Activated B cell treated with CpG ODN at 0.5 μM for 24 hours (primary cell): ENCODE measurements around the gene SEC11A. TPM values are rescaled to one million over a fixed set of nuclear protein-coding genes. Genes with fewer than 3 reads are reported as not detected.
"Not testable (repeated sequence)": the region's sequence is repeated elsewhere in the genome, so short reads cannot be mapped to it uniquely, and the experiment has no call there.

Experiments used
- ATAC-seq: fragments of 200-7000 bp; cut with Tn5 transposase; one replicate; pipeline ENCODE4 v1.10.0; 2021; ENCODE audit warnings: low read depth, mild to moderate bottlenecking, moderate library complexity
- CTCF ChIA-PET: fragments of 350-600 bp; sonication (Branson Sonifier 250); formaldehyde crosslinking; loops from one replicate; lab custom pipeline; 2021; ENCODE audit warnings: antibody characterized with exemption; lab: Charles Lee
- POLR2A ChIA-PET: fragments of 350-600 bp; sonication (Branson Sonifier 250); formaldehyde crosslinking; loops from one replicate; lab custom pipeline; 2021; ENCODE audit warnings: antibody characterized with exemption; lab: Charles Lee
- DNase-seq: peaks from one replicate; pipeline ENCODE4 v3.0.0; 2022
- H3K27ac Mint-ChIP-seq: one replicate; pipeline ENCODE4 v1.8.0; 2020; ENCODE audit warnings: mixed read lengths
- H3K27me3 Mint-ChIP-seq: one replicate; pipeline ENCODE4 v1.8.0; 2021; ENCODE audit warnings: mixed read lengths
- H3K36me3 Mint-ChIP-seq: one replicate; pipeline ENCODE4 v1.8.0; 2021; ENCODE audit warnings: low read depth, mixed read lengths
- H3K4me1 Mint-ChIP-seq: one replicate; pipeline ENCODE4 v1.8.0; 2021; ENCODE audit warnings: mixed read lengths
- H3K4me3 Mint-ChIP-seq: one replicate; pipeline ENCODE4 v1.8.0; 2020; ENCODE audit warnings: mild to moderate bottlenecking, mixed read lengths
- H3K9me3 Mint-ChIP-seq: one replicate; pipeline ENCODE4 v1.8.0; 2020; ENCODE audit warnings: mixed read lengths
- CTCF ChIP-seq: fragments of 200-600 bp; IDR thresholded peaks from one replicate; pipeline ENCODE4 v1.8.0; 2022; ENCODE audit warnings: antibody characterized with exemption, mild to moderate bottlenecking
- intact Hi-C: fragments of 100-400 bp; cut with micrococcal nuclease; formaldehyde crosslinking; loops from one replicate; pipeline ENCODE4 v1.15.1; 2024
- total RNA-seq: library from RNA; stranded (reverse); gene quantifications from 2 replicates; pipeline ENCODE4 v1.2.3, GENCODE V29; 2022

The SEC11A gene
- total RNA-seq, 1 donor from 2014 or later, result 68.9 TPM

DNA sequence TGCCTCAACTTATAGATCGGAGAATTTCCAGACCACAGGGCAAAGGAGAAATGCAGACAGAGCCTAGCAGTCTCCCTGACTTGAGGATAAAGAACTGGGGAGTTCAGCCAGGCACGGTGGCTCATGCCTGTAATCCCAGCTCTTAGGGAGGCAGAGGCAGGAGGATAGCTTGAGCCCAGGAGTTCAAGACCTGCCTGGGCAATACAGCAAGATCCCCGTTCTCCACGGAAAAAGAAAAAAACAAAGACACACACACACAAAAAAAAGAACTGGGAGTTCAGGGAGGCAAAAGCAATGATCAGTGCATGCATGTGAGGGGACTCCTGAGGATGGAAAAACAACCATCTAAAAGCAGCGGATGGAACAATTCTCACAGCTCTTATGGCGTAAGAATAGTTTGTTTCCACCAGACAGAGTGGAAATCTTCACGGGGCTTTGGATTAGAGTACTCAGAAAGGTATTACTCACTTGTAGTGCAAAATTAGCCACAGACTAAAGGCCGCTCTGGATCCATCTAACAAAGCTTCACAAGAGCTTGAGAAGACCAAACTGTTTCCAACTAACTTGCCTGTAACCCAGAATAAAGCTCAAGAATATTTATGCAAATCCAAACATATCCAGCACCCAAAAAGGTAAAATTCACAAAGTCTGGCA, 16.3 kb downstream of the SEC11A start:
- ChIA-PET CTCF (no interaction called here), POLR2A (no interaction called here)
- ATAC-seq (no peak), DNase-seq (no peak)
- intact Hi-C loops, result no loop called here
- TF ChIP-seq CTCF, result no peak
- no peak overlapping the region for H3K4me3 Mint-ChIP-seq
- H3K9me3 Mint-ChIP-seq, result no peaks in the 10 kb centered on the region
- H3K4me1 Mint-ChIP-seq, result peaks cover 60% of the 10 kb centered on the region
- H3K36me3 Mint-ChIP-seq, result peaks cover 19% of the 10 kb centered on the region
- no peaks in the 10 kb centered on the region for H3K27me3 Mint-ChIP-seq
- H3K27ac Mint-ChIP-seq, result no peak overlapping the region

GRCh38 chr15:84697236-84697990, 18.5 kb downstream of the SEC11A start:
- intact Hi-C loops, result no loop called here
- no peak for TF ChIP-seq CTCF
- Mint-ChIP-seq H3K27me3 (no peaks in the 10 kb centered on the region), H3K4me1 (peaks cover 43% of the 10 kb centered on the region), H3K4me3 (no peak overlapping the region), H3K36me3 (peaks cover 11% of the 10 kb centered on the region), H3K9me3 (no peaks in the 10 kb centered on the region), H3K27ac (peak overlapping the region; percentile 26)
- DNase-seq (no peak), ATAC-seq (no peak)
- CTCF ChIA-PET, result no interaction called here
- POLR2A ChIA-PET, result interaction anchor here (0.7 kb wide), 2 partner anchors 36 to 622 kb away, joined by 3 to 7 read pairs; no protein-coding TSS in a partner anchor

GRCh38 chr15:84696757-84697156, 19.2 kb downstream of the SEC11A start:
- H3K36me3 Mint-ChIP-seq, result peaks cover 11% of the 10 kb centered on the region
- ChIA-PET CTCF (no interaction called here), POLR2A (interaction anchor here (0.7 kb wide), 1 partner anchor 622 kb away, joined by 3 read pairs; no protein-coding TSS in a partner anchor)
- no peaks in the 10 kb centered on the region for H3K27me3 Mint-ChIP-seq
- DNase-seq (no peak), ATAC-seq (no peak)
- no peaks in the 10 kb centered on the region for H3K9me3 Mint-ChIP-seq
- no peak for TF ChIP-seq CTCF
- peaks cover 46% of the 10 kb centered on the region for H3K4me1 Mint-ChIP-seq
- H3K27ac Mint-ChIP-seq, result no peak overlapping the region
- intact Hi-C loops, result no loop called here
- no peak overlapping the region for H3K4me3 Mint-ChIP-seq

DNA sequence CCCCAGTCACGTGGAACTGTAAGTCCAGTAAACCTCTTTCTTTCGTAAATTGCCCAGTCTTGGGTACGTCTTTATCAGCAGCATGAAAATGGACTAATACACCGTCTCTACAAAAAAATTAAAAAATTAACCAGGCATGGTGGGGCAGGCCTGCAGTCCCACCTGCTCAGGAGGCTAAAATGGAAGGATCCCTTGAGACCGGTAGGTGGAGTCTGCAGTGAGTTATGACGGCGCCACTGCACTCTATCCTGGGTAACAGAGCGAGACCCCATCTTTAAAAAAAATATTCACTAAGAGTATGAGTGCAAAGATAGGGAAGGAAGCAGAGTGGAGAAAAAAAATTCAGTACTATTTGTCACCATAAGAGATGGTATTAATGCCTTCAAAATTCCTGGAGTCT, 25.6 kb downstream of the SEC11A start:
- peak overlapping the region; percentile 85 for H3K27ac Mint-ChIP-seq
- ATAC-seq (peak; percentile 76), DNase-seq (no peak)
- ChIA-PET CTCF (no interaction called here), POLR2A (no interaction called here)
- H3K4me3 Mint-ChIP-seq, result peak overlapping the region; percentile 41
- peaks cover 52% of the 10 kb centered on the region for H3K4me1 Mint-ChIP-seq
- intact Hi-C loops, result no loop called here
- no peak for TF ChIP-seq CTCF
- peaks cover 34% of the 10 kb centered on the region for H3K36me3 Mint-ChIP-seq
- peaks cover 4% of the 10 kb centered on the region for H3K9me3 Mint-ChIP-seq
- H3K27me3 Mint-ChIP-seq, result no peaks in the 10 kb centered on the region

DNA sequence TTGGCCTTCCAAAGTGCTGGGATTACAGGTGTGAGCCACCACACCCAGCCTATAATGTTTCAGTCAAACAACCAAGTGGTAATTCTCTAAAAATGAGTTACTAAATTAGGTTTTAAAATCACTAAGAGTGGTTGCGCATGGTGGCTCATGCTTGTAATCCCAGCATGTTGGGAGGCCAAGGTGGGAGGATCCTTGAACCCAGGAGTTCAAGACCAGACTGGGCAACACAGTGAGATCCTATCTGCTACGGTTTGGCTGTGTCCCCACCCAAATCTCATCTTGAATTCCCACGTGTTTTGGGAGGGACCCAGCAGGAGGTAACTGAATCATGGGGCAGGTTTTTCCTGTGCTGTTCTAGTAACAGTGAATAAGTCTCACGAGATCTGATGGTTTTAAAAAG, 26.1 kb downstream of the SEC11A start:
- Mint-ChIP-seq H3K36me3 (peaks cover 36% of the 10 kb centered on the region), H3K27ac (peak overlapping the region; percentile 85), H3K9me3 (peaks cover 4% of the 10 kb centered on the region), H3K4me3 (no peak overlapping the region), H3K4me1 (peaks cover 53% of the 10 kb centered on the region), H3K27me3 (no peaks in the 10 kb centered on the region)
- ChIA-PET CTCF (no interaction called here), POLR2A (no interaction called here)
- no peak for ATAC-seq
- intact Hi-C loops, result no loop called here
- DNase-seq, result no peak
- TF ChIP-seq CTCF, result no peak

DNA sequence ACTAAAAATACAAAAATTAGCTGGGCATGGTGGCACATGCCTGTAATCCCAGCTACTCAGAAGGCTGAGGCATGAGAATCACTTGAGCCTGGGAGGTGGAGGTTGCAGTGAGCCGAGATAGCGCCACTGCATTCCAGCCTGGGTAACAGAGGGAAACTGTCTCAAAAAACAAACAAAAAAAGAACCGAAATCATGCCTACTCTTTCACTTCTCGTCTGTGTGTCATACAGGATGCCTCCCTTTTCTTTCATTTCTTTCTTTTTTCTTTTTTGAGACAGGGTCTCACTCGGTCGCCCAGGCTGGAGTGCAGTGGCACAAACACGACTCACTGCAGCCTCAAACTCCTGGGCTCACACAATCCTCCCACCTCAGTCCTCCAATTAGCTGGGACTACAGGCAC, 29.5 kb downstream of the SEC11A start:
- Mint-ChIP-seq H3K4me3 (peak overlapping the region; percentile 72), H3K4me1 (peaks cover 52% of the 10 kb centered on the region), H3K36me3 (peaks cover 52% of the 10 kb centered on the region), H3K27ac (peak overlapping the region; percentile 83)
- H3K27me3 Mint-ChIP-seq, H3K9me3 Mint-ChIP-seq, CTCF ChIA-PET, DNase-seq: not testable (repeated sequence)
- peak; percentile 60 for ATAC-seq
- intact Hi-C loops, result loop anchor here (1.0 to 2.0 kb wide), 4 partner anchors 16 to 62 kb away; partner anchors contain the start of genes NMB, WDR73 and ZNF592
- POLR2A ChIA-PET, result interaction anchor here (1.1 to 1.3 kb wide), 2 partner anchors 30 to 81 kb away, joined by 3 to 5 read pairs; partner anchors contain the start of gene SEC11A
